Activated CD8-positive, alpha-beta memory T cell treated with anti-CD3 and anti-CD28 coated beads, Interleukin-2, amount 50 U/mL, for 24 hours (primary cell): ENCODE measurements around the gene MMP21.

Experiments used
- DNase-seq: peaks from one replicate; pipeline ENCODE4 v3.0.0-alpha.2; 2020; ENCODE audit errors: extremely low read depth

MMP21 gene

DNA sequence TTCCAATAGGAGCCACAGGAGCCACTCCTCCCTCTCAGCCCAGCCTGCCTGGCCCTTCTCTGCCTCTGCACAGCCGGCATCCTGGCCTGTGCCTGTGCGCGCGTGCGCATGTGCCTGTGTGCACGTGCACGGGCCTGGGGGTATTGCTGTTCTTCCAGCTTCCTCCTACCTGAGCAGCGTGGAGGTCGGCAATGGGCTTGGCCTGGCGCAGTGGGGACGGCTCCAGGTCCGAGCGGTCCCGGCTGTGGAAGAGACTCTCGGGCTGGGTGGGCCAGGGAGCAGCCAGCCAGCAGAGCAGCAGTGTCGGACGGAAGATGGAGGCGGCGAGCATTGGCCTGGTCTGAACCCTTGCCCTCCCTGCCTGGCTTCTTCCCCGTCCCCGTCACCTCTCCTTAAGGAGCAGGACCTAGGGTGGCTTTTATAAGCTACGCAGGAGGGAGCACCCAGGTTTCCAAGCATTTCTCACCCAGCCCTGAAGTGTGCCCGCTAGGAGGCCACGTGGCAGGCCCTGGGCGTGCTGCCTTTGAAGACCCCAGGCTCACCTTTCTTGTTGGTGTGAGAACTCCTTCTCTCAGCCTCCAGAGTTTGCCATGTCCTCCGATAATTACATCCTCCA is at the start of gene MMP21:
MMP21 (minus strand) TSS at position 331 of the 616 bp plus-strand sequence; CDS start at position 331, 0 bp downstream.
- DNase-seq = no peak

DNA sequence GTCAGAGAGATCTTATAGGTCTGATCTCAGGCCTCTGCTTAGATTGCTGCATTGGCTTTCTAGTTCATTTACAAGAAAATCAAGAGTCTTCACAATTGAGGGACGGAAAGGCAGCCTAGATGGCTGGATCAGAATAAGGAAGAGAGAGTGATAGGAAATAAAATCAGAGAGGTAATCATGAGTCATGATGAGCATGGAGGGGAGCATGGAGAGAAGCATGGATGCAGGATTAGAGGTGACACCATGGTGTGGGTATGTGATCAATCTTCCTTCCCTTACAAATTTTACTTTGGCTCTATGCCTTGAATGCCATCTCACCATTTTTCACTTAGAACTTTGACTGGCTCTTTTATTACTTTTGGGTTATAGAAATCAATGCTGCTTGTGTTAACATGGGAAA is 49.1 kb upstream of the MMP21 start:
- DNase-seq = no peak

- DNase-seq = no peak
These were observed 48.1 kb upstream of the MMP21 start for GRCh38 chr10:125823663-125824251.

DNA sequence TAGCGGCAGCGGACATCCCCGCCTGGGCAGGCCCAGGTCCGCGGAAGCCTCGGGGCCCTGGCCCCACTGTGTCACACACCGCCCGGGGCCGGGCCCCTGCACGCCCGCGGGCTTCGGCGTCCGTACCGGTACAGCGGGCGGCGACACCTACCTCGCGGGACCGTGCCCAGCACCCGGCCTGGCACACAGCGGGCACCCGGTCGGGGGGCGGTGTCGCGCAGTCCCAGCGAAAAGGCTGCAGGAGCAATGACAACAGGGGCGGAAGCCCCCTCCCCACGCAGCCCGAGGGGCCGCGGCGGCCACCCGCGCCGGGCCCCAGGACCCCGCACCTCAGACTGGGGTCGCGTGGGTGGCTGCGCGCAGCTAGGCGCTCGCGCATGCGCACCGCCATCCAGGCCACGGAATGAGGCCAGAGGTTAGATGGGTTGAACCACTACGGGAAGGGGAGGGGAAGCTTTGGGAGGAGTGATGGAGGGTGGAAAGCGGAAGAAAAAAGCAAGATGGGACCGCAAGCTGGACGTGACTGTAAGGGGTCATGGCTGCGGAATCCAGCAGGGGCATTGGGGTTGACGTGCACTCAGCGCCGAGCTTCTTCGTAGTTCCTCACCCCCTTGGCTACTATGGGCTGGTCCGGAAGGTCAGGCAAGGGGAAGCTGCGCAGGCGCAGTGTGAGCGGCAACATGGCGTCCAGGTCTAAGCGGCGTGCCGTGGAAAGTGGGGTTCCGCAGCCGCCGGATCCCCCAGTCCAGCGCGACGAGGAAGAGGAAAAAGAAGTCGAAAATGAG is 47.4 kb upstream of the MMP21 start, which contains the start of the genes BCCIP and UROS:
BCCIP (plus strand) TSS at position 669 of the 785 bp plus-strand sequence; CDS start at position 681, 12 bp downstream.
UROS (minus strand) TSS at position 381 of the 785 bp plus-strand sequence. CDS start 6,759 bp downstream, outside the sequence.
- peak; percentile 82 for DNase-seq

- DNase-seq = no peak
These were observed 45.1 kb upstream of the MMP21 start for GRCh38 chr10:125820701-125821100.

GRCh38 chr10:125817337-125817946 is 41.8 kb upstream of the MMP21 start:
- no peak for DNase-seq

- no peak for DNase-seq
These were observed 40.9 kb upstream of the MMP21 start for GRCh38 chr10:125816548-125816947.

DNA sequence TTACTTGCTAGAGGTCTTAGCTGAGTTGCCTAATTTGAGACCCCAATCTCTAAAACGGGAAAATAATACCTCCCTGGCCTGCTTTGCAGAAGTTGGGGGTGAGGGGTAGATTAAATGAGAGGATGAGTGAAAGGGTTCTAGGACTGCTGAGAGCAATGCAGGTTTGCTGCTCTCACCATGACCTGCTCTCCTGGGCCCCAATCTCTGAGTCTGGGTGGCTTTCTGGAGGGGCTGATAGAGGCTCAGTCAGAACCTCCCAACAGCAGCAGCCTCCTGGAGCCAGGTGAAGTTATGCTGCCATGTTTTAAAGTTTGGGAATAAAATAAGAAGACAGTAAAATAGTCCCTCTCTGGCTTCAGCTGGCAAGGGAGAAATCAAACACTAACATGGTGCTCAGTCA is 40.1 kb upstream of the MMP21 start:
- DNase-seq = no peak

DNA sequence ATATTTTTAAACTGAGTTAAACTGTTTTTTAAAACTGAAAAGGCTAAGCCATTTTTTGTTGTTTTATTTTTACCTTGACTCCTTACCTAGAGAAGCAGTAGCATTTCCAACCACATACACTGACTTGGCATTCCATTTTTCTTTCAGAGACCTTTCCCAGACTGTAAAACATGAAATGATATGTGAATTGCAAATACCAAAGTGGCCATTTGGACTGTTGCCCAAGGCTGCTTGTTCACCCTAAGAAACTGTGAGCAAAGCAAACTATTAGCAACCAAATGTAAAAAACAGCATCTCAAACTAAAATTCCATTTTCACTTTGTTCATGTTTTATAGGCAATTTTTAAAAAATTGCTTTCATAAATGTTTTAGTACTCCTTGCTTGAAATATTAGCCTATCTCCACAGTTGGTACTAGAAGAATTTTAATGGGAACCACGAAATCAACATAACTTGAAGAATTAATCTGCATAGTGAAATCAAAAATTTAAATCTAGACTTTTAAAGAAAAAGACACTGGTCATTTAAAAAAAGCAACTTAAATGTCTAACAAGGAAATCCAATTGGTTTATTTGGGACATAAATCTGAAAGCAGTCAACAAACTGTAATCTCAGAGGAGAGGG is 36.6 kb upstream of the MMP21 start:
- no peak for DNase-seq

GRCh38 chr10:125811251-125811650 is 35.6 kb upstream of the MMP21 start:
- no peak for DNase-seq

DNA sequence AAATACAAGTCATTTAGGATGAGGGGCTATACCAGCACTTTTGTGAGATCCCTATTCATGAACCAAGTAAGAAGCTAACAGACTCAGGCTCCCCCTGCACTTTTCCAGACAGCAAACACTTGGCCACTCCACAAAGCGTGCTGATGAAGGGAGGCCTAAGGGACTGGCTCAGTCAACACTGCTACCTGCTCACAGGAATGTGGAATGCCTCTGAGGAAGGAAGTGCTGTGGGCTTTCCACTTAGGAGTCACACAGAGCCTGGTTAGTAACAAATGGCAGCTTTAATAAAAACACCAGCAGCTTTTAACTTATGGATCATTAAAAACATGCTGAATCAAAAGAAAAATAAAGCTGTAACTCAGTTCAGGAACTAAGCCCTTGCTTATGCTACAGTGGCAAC is 32.4 kb upstream of the MMP21 start:
- DNase-seq = no peak

DNA sequence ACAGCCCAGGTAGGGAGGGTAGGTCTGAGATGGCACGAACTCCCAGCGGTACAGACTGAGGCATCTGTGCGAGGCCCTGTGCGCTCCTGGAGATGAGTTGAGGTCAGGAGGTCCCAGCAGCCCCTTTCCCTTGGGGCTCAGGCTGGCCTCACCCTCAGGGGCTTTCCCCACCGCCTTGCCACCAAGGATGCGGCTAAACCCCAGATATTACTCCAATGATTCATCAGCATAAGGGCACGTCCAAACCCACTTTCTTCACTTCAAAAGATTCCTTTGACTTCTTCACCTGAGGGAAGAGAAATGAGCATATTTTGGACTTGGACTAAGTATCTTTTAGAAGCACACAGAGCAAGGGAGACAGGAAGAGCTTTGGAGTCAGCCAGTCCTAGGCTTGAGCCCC is 27.1 kb upstream of the MMP21 start:
- DNase-seq = no peak

DNA sequence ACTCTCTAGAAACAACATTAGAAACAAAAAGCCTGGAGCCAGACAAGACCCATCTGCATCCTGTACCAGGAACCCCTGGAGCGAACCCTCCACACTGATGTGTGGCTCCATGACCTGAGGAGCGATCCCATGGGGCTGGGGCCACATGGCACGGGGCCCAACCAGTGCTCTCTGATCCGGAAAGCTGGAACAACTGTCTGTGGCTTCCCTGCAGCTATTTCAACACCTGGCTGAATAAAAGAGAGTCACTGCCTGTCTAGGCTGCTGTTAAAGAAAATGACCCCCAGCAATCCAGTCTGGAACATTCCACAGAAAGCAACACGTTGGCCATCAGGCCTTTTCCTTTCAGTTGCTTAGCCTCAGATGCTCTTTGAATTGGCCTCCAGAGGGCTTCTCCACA is 26.5 kb upstream of the MMP21 start:
- DNase-seq = no peak

DNA sequence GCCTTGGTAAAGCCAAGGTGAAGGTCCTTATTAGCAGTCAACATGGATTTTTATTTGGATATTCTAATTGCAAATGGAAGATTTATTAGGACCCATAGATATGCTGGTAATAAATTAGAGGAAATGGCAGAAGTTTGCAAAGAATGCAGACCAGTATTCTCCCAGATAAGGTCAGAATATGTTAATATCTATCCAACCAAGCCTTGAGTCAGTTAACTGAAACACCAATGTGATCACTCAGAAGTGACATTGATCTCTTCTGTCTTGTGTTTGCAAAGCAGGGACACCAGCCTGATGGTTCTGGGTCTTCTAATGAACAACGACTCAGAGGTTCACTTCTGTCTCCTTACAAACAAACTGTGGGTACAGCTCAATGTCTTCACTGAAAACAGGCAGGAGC is 26.0 kb upstream of the MMP21 start:
- no peak for DNase-seq

DNA sequence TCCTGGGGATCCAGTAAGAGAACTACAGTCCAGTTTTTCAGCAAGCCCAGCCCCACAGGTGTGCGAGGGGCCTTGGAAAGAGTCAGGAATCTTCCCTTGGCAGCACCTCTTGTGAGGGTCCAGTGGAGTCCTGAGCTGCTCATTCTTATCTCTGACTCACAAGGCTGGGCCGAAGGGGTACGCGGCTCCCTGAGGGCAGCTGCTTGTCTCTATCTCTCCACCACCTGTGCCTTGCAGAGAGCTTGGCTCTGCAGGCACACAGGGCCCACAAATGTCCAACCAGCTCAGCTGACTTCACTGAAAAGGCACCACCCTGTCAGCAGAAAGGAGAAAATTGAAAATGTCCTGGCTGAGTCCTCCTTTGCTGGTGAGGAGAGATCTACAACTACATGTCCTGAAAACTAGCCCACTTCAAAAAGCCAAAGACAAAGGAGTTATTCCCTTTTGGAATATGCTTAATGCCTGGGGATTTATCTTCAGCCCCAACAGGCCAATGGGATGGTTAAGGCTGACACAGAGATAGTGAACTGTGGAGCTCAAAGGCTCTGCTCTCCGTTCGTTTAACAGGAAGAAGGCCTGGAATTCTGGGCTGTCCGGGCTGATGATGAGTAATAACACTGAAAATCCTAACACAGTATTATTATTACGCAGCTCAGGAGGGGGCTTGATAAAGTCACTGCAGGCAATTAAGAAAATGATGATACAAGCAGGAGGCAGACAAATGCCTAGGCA is 24.0 kb upstream of the MMP21 start:
- no peak for DNase-seq

DNA sequence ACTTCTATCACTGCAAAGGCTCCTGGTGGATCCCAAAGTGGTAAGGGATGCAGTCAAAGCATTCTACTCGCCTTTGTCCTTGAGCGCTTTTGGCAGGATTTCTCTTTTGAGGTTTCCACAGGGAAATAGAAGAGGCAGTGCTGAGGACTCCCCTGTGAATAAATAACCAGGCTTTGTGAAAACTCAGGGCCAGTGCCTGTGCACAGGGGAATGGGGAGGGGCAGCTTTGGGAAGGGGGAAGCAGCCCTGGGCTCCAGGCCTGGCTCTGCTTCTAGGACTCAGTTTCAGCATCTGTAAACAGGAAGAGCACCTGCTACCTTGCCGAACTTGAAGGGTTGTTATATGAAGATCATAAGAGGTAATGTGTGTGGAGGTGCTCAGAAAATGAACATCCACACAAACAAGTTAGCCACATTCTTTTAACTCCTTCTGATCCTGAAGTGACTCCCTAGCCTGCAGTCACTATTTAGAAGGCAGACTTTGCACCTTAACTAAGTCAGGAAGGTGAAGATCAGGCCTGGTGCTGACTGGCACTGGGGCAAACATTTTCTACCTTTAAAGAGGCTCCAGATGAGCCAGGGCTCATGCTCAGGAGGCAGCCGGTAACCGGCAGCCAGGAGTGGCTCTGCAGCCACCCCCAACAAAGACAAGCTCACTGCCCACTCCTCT is 22.5 kb upstream of the MMP21 start:
- DNase-seq = no peak

DNA sequence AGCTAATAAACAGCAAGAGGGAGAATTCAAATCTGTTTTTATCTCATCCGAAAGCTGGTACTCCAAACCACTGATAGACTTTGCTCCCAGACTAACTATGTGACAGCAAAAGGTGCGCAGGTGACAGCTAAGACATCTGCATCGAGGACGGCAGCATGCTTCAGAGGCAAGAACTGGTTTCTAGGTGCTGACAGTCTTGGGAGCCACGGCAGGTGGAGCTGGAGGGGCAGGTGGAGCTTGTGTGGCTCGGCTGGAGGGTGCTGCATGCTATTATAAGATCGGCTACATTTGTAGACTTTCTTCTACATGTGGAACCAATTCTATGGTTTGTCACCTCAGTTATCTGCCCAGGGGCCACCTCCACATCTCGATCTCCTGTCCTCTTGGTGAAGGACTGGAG is 21.8 kb upstream of the MMP21 start:
- no peak for DNase-seq

GRCh38 chr10:125795637-125796190 is 20.1 kb upstream of the MMP21 start:
- DNase-seq = no peak

DNA sequence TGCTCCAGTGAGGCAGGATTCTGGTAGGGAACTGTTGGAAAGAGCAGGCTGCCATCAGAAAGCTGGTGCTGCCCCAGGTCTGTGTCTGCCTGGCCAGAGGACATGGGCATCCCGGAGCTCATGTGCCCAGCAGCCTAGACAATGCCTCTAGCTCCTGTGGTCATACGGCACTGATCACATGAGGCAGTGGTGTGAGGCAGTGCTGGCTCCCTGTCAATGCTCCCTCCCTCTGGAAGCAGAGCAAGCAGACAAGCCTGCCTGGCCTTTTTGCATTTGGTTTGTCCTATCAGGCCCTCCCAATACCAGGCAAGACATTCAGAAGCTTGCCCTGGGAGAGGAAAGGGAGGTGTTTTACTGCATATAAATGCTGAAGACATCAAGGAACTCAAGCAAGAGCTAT is 19.5 kb upstream of the MMP21 start:
- DNase-seq = no peak
